ENCODE data around the gene LDLRAD4.

Gene LDLRAD4

GRCh38 chr18:13265911-13266217 lies 47.3 kb downstream of the LDLRAD4 start:
- DNase-seq (ENCODE audit: low read depth): no peak

GRCh38 chr18:13266218-13267100 lies 47.9 kb downstream of the LDLRAD4 start:
- DNase-seq (ENCODE audit: low read depth): peak; percentile 53

GRCh38 chr18:13267431-13267873 lies 48.9 kb downstream of the LDLRAD4 start:
- DNase-seq (ENCODE audit: low read depth): no peak

- DNase-seq (ENCODE audit: low read depth): no peak
Observed at GRCh38 chr18:13268158-13269012, 49.8 kb downstream of the LDLRAD4 start.

- no peak for DNase-seq (ENCODE audit: low read depth)
Observed at GRCh38 chr18:13269013-13269280, 50.4 kb downstream of the LDLRAD4 start.

GRCh38 chr18:13269521-13270011 lies 51.0 kb downstream of the LDLRAD4 start:
- DNase-seq (ENCODE audit: low read depth): peak; percentile 23

- DNase-seq (ENCODE audit: low read depth): no peak
Observed at GRCh38 chr18:13270279-13270855, 51.8 kb downstream of the LDLRAD4 start.

GRCh38 chr18:13271302-13271911 lies 52.8 kb downstream of the LDLRAD4 start:
- DNase-seq (ENCODE audit: low read depth): no peak

- no peak for DNase-seq (ENCODE audit: low read depth)
Observed at GRCh38 chr18:13272416-13272815, 53.9 kb downstream of the LDLRAD4 start.

- DNase-seq (ENCODE audit: low read depth): no peak
Observed at GRCh38 chr18:13273800-13274199, 55.2 kb downstream of the LDLRAD4 start.

GRCh38 chr18:13275075-13275474 lies 56.5 kb downstream of the LDLRAD4 start:
- DNase-seq (ENCODE audit: low read depth): no peak

GRCh38 chr18:13276530-13277520 lies 58.3 kb downstream of the LDLRAD4 start:
- no peak for DNase-seq (ENCODE audit: low read depth)

- no peak for DNase-seq (ENCODE audit: low read depth)
Observed at GRCh38 chr18:13278062-13278630, 59.6 kb downstream of the LDLRAD4 start.

- peak; percentile 34 for DNase-seq (ENCODE audit: low read depth)
Observed at GRCh38 chr18:13279181-13280069, 60.9 kb downstream of the LDLRAD4 start.

GRCh38 chr18:13280070-13280795 lies 61.7 kb downstream of the LDLRAD4 start:
- DNase-seq (ENCODE audit: low read depth): no peak

GRCh38 chr18:13281406-13281805 lies 62.8 kb downstream of the LDLRAD4 start:
- no peak for DNase-seq (ENCODE audit: low read depth)

- DNase-seq (ENCODE audit: low read depth): no peak
Observed at GRCh38 chr18:13283746-13284145, 65.2 kb downstream of the LDLRAD4 start.

- DNase-seq (ENCODE audit: low read depth): peak; percentile 21
Observed at GRCh38 chr18:13284330-13285027, 65.9 kb downstream of the LDLRAD4 start.

All from activated T-cell treated with anti-CD3 and anti-CD28 coated beads for 48 hours (primary cell).